Activated naive CD4-positive, alpha-beta T cell treated with anti-CD3 and anti-CD28 coated beads for 36 hours (primary cell): Measurements from ENCODE around the gene OR10A6. TPM values are rescaled to one million over a fixed set of nuclear protein-coding genes. Genes with fewer than 3 reads are reported as not detected.

ENCODE experiments used
- CTCF ChIA-PET: fragments of 350-600 bp; sonication (Branson Sonifier 250); formaldehyde crosslinking; loops from one replicate; lab custom pipeline; 2021; ENCODE audit warnings: antibody characterized with exemption; lab: Charles Lee
- DNase-seq: peaks from one replicate; pipeline ENCODE4 v3.0.0-alpha.2; 2020
- H3K27ac Mint-ChIP-seq: one replicate; pipeline ENCODE4 v1.8.0; 2021; ENCODE audit warnings: mild to moderate bottlenecking, mixed read lengths
- H3K27me3 Mint-ChIP-seq: one replicate; pipeline ENCODE4 v1.8.0; 2021; ENCODE audit warnings: low read depth, mixed read lengths
- H3K36me3 Mint-ChIP-seq: one replicate; pipeline ENCODE4 v1.8.0; 2021; ENCODE audit warnings: low read depth, mixed read lengths
- H3K4me1 Mint-ChIP-seq: one replicate; pipeline ENCODE4 v1.8.0; 2021; ENCODE audit warnings: low read depth, mixed read lengths
- H3K4me3 Mint-ChIP-seq: one replicate; pipeline ENCODE4 v1.8.0; 2021; ENCODE audit warnings: mild to moderate bottlenecking, moderate library complexity, mixed read lengths
- H3K9me3 Mint-ChIP-seq: one replicate; pipeline ENCODE4 v1.8.0; 2021; ENCODE audit warnings: mixed read lengths
- intact Hi-C: fragments of 100-400 bp; cut with micrococcal nuclease; formaldehyde crosslinking; loops from one replicate; pipeline ENCODE4 v1.15.1; 2023
- total RNA-seq, 2 experiments: library from RNA; stranded (reverse); gene quantifications; one replicate each; pipeline ENCODE4 v1.2.3, GENCODE V29; 2021

Gene OR10A6, protein sequence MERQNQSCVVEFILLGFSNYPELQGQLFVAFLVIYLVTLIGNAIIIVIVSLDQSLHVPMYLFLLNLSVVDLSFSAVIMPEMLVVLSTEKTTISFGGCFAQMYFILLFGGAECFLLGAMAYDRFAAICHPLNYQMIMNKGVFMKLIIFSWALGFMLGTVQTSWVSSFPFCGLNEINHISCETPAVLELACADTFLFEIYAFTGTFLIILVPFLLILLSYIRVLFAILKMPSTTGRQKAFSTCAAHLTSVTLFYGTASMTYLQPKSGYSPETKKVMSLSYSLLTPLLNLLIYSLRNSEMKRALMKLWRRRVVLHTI
- not detected for total RNA-seq

DNA sequence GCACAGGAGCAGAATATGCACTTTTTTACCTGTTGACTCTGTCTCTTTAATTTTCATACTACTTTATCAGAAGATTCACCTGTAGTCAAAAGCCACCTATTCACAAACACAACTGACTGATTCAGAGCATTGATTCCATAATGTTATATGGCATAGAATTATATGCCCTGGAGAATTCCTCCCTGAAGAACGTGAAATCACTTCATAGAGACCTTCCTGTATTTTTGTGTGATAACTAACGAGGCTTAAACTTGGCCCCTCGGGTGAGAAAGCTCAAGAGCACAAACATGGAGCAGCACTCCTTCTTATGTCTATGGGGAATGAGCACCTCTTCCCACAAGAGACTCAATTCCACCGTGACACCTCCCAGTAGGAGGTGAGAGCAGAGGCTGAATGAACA is at the start of gene OR10A6:
Gene OR10A6 (minus strand): TSS at position 101 of the 400 bp plus-strand sequence. CDS start 2,606 bp downstream, outside the sequence.
- DNase-seq = no peak
- Mint-ChIP-seq H3K27me3 (peaks cover 38% of the 10 kb centered on the region), H3K4me1 (no peaks in the 10 kb centered on the region), H3K9me3 (no peaks in the 10 kb centered on the region), H3K36me3 (no peaks in the 10 kb centered on the region), H3K4me3 (no peak within 1 kb of the TSS), H3K27ac (no peak within 1 kb of the TSS)
- CTCF ChIA-PET = no interaction called here
- intact Hi-C loops = no loop called here

DNA sequence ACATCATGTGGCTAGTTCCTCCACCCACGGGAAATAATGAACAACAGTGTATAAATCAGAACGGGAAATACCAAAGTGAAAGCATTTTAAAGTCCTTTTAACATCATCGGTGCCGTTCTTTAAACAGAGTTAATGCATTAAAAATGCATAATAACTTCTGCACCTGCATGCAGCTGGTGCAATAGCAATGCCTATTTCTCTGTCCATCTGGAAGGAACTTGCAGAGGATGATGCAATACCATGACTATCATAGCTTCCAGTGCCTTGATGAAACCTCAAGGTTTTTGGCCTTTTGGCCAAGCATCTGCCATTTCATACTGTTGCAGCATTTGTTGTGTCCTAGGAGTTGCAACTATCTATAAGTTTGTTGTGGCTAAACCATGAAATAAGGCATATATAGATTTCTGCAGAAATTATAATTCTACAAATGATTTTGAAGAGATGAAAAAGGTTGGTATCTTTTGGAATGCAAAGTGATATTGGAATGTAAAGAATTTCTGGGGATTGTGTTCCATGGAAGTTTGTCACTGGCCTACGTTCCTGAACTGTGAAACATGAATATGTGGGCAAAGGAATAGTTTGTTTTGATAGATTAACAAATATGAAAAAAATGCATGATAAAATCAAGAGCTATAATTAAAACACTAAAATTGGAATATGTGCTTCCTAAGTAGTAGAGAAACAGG is 46.3 kb upstream of the OR10A6 start:
- Mint-ChIP-seq H3K9me3 (no peaks in the 10 kb centered on the region), H3K36me3 (no peaks in the 10 kb centered on the region), H3K4me3 (no peak overlapping the region), H3K4me1 (no peaks in the 10 kb centered on the region), H3K27ac (no peak overlapping the region), H3K27me3 (peaks cover 4% of the 10 kb centered on the region)
- DNase-seq = no peak
- intact Hi-C loops = no loop called here
- CTCF ChIA-PET = no interaction called here

DNA sequence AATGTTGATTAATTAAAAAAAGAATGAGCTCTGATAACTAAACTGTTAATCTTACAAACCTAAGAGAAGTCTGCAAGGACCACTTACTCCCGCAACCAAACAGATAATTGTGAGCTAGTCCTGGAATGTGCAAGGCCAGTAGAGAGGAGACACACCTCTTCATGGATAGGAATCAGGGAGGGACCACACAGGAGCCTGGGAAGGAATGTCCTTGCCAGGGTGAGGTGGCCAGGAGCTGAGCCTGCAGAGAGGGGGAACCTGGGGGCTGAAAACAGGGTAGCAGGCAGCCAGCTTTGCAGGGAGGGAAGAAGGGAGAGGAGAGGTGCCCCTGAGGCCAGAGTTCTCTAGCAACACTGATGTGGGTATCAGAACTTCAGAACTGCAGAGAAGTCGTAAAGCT is 43.6 kb upstream of the OR10A6 start:
- Mint-ChIP-seq H3K4me1 (no peaks in the 10 kb centered on the region), H3K27me3 (peaks cover 4% of the 10 kb centered on the region), H3K36me3 (no peaks in the 10 kb centered on the region), H3K4me3 (no peak overlapping the region), H3K27ac (no peak overlapping the region), H3K9me3 (no peaks in the 10 kb centered on the region)
- DNase-seq = no peak
- CTCF ChIA-PET = interaction anchor here (1.1 to 1.6 kb wide), 2 partner anchors 12 to 82 kb away, joined by 4 to 7 read pairs; partner anchors contain the start of gene EIF3F
- intact Hi-C loops = no loop called here

DNA sequence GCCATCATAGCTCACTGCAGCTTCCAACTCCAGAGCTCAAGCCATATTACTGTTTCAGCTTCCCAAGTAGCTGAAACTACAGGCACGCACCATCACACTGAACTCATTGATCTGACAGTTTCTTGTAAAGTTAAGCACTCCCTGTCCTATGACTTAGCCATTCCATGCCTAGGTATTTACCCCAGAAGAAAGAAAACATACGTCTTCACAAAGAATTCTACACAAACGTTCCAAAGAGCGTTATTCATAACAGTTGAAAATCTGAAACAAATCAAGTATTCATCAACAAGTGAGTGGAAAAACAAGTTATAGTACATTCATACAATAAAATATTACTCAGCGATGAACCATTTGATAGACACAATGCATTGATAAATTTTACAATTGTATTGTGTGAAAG is 41.9 kb upstream of the OR10A6 start:
- Mint-ChIP-seq H3K4me3 (no peak overlapping the region), H3K4me1 (no peaks in the 10 kb centered on the region), H3K9me3 (no peaks in the 10 kb centered on the region), H3K36me3 (no peaks in the 10 kb centered on the region), H3K27ac (no peak overlapping the region), H3K27me3 (peaks cover 6% of the 10 kb centered on the region)
- DNase-seq = no peak
- intact Hi-C loops = no loop called here
- CTCF ChIA-PET = interaction anchor here (0.6 kb wide), 1 partner anchor 482 kb away, joined by 3 read pairs; no protein-coding TSS in a partner anchor

DNA sequence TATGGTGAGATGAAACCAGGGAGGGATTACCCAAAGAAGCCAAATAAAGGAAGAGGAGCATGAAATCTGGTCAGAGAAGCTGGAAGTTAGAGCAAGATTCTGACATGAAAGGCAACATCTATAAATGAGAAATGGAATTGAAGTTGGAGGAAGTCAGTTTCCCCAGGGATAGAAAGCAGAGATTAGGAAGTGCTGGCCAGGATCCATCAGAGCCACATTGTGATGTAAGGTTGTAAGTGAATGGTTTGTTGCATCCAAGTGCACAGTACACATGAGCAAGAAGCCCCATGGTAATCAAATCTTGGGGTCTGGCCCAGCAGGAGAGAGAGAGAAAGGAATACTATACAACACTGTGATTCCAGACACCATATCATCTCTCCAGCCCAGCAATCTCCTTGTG is 40.8 kb upstream of the OR10A6 start:
- Mint-ChIP-seq H3K36me3 (no peaks in the 10 kb centered on the region), H3K27ac (no peak overlapping the region), H3K4me3 (no peak overlapping the region), H3K4me1 (no peaks in the 10 kb centered on the region), H3K27me3 (peaks cover 6% of the 10 kb centered on the region), H3K9me3 (no peaks in the 10 kb centered on the region)
- intact Hi-C loops = no loop called here
- no peak for DNase-seq
- CTCF ChIA-PET = no interaction called here

DNA sequence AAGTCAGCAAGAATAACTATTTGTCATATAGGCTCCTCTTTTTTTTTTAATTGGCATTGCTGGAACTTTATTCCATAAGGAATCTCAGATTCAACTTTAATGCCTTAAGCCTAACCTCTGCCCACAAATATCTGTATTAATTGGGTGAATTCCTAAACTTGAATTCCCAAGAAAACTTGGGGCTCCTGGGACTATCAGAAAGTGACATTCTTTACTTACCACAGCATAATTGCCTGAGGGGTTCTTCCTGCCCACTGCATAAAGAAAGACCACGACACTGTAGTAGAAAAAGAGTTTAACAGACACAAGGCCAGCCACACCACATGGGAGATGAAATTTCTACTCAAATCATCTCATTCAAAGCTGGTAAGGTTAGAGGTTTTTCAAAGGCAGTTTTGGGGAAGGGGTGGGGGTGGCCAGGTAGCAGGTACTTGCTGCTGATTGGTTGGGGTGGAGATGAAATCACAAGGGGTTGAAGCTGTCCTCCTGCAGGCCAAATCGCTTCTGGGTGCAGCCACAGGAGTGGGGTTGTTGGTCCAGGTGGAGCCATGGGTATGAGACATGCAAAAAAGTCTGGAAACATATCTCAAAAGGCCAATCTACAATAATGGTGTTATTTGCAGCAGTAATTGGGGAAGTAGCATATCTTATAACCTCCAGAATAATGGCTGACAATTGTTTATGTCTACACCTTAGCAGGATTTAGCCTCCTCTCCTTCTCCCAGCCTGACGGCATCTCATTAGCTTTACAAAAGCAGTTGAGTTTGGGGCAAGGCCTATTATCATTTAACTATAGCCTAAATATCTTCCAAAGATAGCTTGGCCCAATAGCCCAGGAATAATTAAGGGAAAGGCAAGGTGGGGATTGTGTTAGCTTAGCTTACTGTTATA is 38.9 kb upstream of the OR10A6 start:
- H3K9me3 Mint-ChIP-seq = no peaks in the 10 kb centered on the region
- CTCF ChIA-PET = interaction anchor here (0.6 kb wide), 1 partner anchor 17 kb away, joined by 3 read pairs; the partner anchor contains the start of gene EIF3F
- H3K27me3 Mint-ChIP-seq = peaks cover 6% of the 10 kb centered on the region
- H3K27ac Mint-ChIP-seq = no peak overlapping the region
- no peak overlapping the region for H3K4me3 Mint-ChIP-seq
- no peaks in the 10 kb centered on the region for H3K36me3 Mint-ChIP-seq
- no peak for DNase-seq
- intact Hi-C loops = no loop called here
- no peaks in the 10 kb centered on the region for H3K4me1 Mint-ChIP-seq

DNA sequence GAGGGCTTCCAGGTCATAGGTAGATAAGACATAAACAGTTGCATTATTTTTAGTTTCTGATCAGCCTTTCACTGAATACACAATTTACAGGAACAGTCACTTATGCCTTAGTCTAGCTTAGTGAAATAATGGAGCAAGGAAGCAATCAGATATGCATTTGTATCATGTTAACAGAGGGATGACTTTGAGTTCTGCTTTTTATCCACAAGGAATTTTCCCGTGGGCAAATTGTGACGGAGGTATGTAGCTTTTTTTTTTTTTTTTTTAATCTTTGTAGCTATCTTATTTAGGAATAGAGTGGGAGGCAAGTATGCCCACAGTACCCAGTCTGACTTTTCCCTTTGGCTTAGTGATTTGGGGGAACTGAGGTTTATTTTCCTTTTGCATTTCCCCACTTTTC is 37.6 kb upstream of the OR10A6 start:
- H3K36me3 Mint-ChIP-seq = no peaks in the 10 kb centered on the region

DNA sequence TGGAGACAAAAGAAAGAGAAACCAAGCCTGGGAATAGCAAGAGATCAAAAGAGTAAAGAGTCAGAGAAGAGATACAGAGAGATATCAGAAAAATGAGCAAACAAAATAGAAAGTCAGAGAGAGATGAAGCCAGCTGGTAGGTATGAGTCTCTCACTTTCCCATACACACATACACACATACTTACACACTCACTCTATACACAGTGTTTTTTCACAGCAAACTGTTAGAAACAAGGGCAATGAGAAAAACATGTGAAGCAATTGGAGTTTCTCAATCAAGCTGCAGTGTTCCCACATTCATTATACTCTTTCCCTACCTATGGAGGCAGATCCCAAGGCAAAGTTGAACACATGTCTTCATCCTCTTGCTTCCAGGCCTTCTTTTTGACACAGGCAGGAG is 36.8 kb upstream of the OR10A6 start:
- Mint-ChIP-seq H3K9me3 (no peaks in the 10 kb centered on the region), H3K27me3 (peaks cover 3% of the 10 kb centered on the region), H3K4me1 (no peaks in the 10 kb centered on the region), H3K27ac (no peak overlapping the region), H3K36me3 (no peaks in the 10 kb centered on the region), H3K4me3 (no peak overlapping the region)
- intact Hi-C loops = no loop called here
- no peak for DNase-seq
- CTCF ChIA-PET = interaction anchor here (1.3 kb wide), 1 partner anchor 19 kb away, joined by 7 read pairs; the partner anchor contains the start of gene EIF3F

More for the DNA sequence above, 37.6 kb upstream of the OR10A6 start:
- no peak for DNase-seq
- CTCF ChIA-PET = interaction anchor here (1.3 kb wide), 1 partner anchor 18 kb away, joined by 7 read pairs; the partner anchor contains the start of gene EIF3F
- intact Hi-C loops = no loop called here
- H3K9me3 Mint-ChIP-seq = no peaks in the 10 kb centered on the region
- H3K4me1 Mint-ChIP-seq = no peaks in the 10 kb centered on the region
- H3K4me3 Mint-ChIP-seq = no peak overlapping the region
- H3K27me3 Mint-ChIP-seq = peaks cover 6% of the 10 kb centered on the region
- no peak overlapping the region for H3K27ac Mint-ChIP-seq

DNA sequence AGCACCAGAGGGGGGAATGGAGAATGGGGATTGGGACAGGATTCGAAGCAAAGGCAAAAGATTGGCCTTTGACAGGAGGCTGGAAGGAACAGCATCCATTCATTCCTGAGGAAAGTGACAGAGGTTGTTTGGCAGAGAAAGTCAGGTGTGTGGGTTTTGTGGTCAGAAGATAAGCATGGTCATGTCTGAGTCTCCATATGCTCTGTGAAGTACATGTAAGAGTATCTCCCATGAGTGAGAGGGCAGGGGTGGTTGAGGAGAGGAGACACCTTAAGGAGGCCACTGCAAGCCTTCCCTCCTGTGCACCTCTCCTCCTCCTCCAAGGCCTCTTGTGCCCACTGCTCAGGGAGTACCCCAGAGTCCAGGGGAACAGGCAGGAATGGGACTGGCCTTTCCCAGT is 36.0 kb upstream of the OR10A6 start:
- H3K4me3 Mint-ChIP-seq = no peak overlapping the region
- H3K36me3 Mint-ChIP-seq = no peaks in the 10 kb centered on the region
- H3K27ac Mint-ChIP-seq = no peak overlapping the region
- intact Hi-C loops = no loop called here
- no peaks in the 10 kb centered on the region for H3K4me1 Mint-ChIP-seq
- no peak for DNase-seq
- no peaks in the 10 kb centered on the region for H3K9me3 Mint-ChIP-seq
- CTCF ChIA-PET = no interaction called here
- peaks cover 2% of the 10 kb centered on the region for H3K27me3 Mint-ChIP-seq

DNA sequence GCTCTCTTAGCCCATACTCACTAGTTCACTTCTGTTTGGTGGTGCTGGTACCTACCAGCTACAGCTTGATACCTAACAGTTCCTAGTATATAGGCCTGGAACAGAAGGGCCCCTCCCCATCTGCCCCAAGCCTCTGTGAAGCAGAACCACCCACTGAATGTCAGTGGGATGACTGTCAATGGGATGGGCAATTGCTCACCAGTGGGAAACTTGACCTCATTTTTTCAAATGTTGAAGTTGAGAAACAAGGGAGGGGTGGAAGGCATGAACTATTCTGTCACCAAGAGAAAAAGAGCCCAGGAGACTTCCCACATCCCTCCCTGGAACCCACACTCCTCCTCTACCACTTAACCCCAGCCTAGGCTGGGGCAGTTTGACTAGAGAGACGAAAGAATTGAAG is 34.3 kb upstream of the OR10A6 start, which contains the start of gene NLRP10:
Gene NLRP10 (minus strand): TSS at position 62 of the 400 bp plus-strand sequence. CDS start 1,952 bp downstream, outside the sequence.
- Mint-ChIP-seq H3K4me1 (no peaks in the 10 kb centered on the region), H3K36me3 (no peaks in the 10 kb centered on the region), H3K4me3 (no peak within 1 kb of the TSS), H3K9me3 (no peaks in the 10 kb centered on the region), H3K27ac (no peak within 1 kb of the TSS), H3K27me3 (peaks cover 7% of the 10 kb centered on the region)
- CTCF ChIA-PET = no interaction called here
- DNase-seq = no peak
- intact Hi-C loops = no loop called here

DNA sequence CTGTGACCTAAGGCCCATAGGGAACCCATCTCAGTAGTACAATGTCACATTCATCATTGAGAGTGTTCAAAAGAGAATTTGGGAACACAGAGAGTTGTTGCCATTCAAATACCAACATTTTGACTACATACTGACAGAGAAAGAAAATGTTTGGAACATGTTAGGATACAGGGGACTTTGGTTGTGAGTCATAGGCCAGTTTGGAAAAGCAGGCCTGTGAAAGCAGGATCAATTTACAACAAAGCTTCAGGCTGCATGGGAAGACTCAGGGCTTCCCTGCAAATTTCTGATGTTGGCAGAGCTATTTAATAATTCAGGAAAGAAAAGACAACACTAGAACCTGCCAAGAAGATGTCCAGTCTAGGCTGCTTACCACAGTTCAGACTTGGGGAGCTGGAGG is 33.8 kb upstream of the OR10A6 start:
- no peak overlapping the region for H3K27ac Mint-ChIP-seq
- H3K4me1 Mint-ChIP-seq = no peaks in the 10 kb centered on the region
- no peaks in the 10 kb centered on the region for H3K36me3 Mint-ChIP-seq
- peaks cover 7% of the 10 kb centered on the region for H3K27me3 Mint-ChIP-seq
- CTCF ChIA-PET = no interaction called here
- no peak for DNase-seq
- intact Hi-C loops = no loop called here
- H3K9me3 Mint-ChIP-seq = no peaks in the 10 kb centered on the region
- H3K4me3 Mint-ChIP-seq = no peak overlapping the region

DNA sequence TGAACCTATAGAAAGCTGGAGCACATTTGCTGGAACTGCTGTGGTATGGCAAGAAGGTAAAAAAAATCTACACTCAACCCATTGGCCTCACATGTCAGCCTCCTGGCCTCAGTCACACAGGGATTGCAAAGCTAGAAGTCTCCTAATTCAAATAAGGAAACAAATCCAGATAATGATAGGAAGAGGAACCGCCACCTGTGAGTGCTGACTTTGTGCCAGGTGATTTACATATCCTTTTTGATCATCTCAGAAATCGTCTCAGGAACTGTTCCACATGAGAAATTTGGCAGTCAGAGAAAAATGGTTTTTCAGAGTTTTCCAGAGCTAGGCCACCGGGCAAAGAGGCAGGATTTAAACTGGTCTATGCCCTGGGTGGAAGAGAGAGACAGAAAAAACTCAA is 33.2 kb upstream of the OR10A6 start:
- Mint-ChIP-seq H3K27ac (no peak overlapping the region), H3K9me3 (no peaks in the 10 kb centered on the region), H3K4me3 (no peak overlapping the region), H3K27me3 (peaks cover 8% of the 10 kb centered on the region), H3K36me3 (no peaks in the 10 kb centered on the region), H3K4me1 (no peaks in the 10 kb centered on the region)
- CTCF ChIA-PET = no interaction called here
- no peak for DNase-seq
- intact Hi-C loops = no loop called here
